Stimulated activated naive CD4-positive, alpha-beta T cell treated with Interleukin-2 at 50 U/mL for 16 hours (primary cell): ENCODE data around the gene OPRL1.

Experiments
- DNase-seq: peaks from one replicate; lab custom pipeline; 2025; lab: John Stamatoyannopoulos, UW

Gene OPRL1

DNA sequence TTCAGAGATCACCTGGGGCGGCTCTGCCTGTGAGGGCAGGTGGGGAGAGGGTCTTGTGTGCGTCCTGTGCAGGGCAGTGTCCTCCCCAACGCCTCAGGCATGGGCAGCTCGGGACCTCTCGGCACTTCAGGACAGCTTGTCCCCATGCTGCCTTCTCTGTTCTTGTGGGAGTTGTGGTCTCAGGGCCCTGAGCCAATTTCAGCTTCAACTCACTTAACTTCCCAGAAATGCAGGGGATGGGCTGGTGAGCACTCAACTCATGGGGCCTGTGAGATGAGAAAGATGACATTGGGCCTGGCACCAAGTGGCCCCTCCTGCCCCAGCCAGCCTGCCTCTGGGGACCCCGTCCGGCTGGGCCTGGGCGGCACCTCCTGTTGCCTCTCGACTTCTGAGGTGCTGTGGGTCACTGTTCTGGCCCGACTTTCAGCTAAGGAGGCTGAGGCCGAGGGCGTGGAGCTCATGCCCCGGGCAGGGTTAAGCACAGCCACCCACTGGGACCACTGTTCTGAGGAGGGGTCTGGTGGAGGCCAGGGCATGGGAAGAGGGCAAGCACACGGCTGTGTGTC is 7.3 kb upstream of the OPRL1 start:
- no peak for DNase-seq

DNA sequence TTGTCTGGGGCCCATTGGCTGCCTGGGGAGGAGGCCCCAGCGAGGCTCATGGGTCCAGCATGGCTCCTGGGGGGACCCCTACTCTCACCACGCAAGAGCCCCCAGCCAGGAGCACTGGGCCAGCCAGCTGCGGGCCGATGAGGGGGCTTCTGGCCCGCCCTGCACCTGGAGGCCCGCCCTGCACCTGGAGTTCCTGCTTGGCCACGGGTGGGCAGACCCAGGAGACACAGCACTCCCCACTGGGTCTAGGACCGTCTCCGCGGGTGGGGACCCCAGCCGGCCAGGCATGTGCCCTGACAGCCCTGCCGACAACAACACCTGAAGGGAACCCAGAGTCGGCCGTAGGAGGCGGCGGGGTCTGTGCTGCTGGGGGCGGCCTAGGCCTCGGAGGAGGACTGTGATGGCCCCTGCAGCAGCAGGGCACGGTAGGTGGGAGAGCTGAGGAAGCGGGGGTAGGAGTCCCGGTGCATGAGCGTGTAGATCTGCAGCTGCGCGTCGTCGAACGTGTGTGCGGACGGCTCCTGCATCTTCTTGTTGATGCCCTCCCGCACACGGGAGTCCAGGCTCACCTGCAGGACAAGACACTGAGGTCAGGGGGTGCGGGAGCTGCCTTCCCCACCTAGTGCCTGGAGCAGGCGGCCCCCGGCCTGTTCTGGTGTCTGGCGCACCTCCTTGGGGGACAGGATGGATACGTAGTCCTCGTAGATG is 6.3 kb upstream of the OPRL1 start:
- no peak for DNase-seq

DNA sequence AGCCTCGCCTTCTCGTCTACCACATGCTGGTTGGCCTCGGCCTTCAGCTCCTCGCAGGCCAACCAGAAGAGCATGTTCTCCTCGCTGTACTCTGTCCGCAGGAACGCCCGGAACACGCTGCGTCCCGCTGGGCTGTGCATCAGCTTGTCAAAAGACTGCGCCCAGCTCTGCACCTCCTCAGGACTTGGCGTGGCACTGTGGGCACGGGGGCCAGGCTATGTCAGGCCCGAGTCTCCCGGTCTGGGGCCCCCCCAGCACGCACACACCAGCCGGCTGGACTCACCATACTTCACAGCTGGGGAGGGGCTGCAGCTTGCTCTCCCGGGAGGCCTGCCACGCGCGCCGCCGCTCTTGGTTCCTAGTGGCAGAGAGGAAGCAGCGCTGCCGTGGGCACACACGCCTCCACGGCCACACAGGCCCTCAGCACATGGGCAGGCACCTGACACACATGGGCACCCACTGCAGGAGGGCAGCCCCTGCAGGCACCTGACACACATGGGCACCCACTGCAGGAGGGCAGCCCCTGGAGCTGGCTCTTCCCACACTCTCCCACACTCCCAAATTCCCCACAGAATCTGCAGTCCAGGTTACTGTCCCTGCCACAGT is 5.6 kb upstream of the OPRL1 start:
- no peak for DNase-seq

DNA sequence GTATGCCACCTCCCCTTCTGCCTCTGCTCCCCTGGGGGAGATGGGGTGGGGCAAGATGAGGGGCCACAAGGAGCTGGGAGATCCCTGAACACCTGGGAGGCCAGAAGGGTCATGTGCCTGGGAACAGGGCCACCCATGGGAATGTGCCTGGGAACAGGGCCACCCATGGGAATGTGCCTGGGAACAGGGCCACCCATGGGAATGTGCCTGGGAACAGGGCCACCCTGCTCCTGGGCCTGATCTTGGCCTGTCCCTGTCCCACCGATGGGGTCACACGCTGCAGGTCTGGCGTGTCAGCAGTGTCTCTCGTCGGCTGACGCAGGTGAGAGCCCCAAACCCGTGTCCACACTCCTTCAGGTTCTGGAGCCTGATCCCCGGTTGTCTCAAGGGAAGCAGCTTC is 4.9 kb upstream of the OPRL1 start:
- no peak for DNase-seq

DNA sequence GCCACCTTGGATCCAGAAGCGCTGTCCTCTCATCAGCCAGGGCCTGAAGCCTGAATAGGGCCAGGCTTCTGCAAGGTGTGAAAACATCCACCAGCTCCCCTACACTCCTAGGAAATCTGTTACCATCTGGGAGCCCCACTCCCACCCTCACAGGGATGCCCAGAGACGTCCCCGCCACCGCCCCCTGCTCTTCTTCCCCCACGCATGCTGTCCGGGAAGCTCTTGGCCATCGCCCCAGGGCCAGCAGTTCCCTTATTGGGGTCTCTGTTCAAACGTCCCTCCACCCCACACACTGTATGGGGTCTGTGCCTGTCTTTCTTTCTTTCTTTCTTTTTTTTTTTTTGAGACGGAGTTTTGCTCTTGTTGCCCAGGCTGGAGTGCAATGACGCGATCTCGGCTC is 4.3 kb upstream of the OPRL1 start:
- DNase-seq, result no peak

DNA sequence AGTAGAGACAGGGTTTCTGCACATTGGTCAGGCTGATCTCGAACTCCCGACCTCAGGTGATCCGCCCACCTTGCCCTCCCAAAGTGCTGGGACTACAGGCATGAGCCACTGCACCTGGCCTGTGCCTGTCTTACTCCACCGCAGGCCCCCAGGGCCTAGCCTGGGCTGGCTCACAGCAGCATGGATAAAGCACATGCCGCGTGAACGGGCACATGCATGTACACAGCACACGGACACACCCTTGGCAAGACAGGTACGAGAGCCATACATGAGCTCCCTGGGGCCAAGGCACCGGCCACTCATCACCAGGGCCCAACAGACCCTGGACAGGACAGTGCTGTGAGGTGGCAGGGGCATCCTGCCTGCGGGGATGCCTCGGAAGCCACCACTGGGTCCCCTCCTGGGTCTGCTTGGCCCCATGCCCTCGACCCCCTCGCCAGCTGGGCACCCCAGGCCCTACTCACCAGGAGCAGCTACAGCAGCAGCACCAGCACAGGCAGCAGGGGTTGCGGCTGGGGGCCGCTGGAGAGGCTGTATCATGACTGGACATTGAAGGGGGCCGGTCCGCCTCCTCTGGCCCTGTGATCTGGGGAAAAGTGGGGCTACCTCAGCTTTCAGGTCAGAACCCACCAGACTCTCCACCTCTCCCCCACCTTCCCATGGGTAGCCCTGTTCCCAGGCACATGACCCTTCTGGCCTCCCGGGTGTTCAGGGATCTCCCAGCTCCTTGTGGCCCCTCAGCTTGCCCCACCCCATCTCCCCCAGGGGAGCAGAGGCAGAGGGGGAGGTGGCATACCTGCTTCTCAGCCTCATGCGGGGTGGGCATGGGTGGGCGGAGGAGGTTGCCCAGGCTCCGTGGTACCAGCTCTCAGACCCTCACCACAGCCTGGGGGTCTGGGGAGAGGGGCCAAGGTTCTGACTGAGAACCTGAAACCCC is 3.6 kb upstream of the OPRL1 start:
- no peak for DNase-seq

DNA sequence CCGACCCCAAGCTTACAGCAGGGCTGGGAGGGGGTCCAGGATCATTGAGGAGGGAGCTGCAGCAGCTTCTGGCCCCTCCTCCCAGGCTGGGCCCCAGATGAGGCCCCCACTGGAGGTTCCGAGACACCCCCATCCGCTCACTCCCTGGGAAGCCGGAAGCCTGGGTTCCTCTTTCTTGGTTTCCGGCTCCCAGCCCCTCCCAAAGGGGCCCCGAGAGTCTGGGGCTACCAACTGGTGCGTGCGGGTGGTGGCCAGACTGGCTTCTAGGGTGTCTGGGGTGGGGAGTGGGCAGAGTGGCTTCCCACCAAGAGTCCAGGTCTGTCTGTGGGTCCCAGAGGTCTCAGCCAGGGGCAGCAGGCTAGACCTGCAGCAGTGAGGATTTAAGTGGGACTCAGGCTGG is 2.8 kb upstream of the OPRL1 start:
- no peak for DNase-seq

DNA sequence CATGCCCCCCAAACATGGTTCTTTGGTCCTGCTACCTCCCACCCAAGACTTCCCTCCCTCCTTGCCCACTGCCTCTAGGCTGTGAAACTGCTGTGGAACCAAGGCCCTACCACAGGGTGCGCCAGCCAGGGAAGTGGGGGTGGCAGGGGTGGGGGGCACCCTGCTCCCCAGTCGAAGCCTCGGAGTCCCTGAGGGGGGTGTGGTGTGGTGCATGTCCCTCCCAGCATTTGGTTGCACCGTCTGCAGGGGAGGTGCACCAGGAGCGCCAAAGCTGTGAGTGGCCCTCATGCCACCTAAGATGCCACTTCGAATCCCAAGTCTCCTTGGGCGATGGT is 2.4 kb upstream of the OPRL1 start:
- DNase-seq, result no peak

DNA sequence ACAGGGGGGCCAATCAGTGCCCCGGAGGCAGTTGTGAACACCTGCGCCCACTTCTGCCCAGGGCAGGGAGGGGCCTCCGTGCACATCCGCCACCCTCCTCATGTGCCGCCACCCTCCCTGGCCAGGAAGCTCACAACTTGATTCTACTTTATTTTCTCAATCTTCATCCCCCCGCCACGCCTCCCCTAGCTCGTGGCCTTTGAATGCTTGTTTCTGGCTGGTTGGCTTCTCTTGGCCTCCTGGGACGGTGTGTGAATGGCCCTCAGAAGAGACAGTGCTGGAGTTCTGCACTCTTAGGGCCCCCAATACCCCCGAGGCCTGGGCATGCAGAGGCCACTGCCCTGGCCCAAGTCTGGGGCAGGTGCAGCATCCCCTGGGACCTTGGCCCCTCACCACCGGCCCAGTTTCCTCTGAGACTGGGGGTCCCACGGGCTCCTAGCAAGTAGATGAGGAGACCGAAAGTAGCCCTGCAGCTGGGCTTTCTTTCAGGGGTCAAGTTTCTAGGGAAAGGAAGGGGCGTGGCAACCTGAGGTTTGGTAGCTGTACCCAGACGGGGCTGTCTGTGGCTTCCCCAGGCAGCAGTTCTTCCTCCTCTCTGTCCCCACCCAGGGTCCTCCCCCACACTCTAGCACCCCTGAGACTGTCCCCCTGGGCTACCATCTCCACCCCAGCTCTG is 1.9 kb upstream of the OPRL1 start:
- peak; percentile 36 for DNase-seq

DNA sequence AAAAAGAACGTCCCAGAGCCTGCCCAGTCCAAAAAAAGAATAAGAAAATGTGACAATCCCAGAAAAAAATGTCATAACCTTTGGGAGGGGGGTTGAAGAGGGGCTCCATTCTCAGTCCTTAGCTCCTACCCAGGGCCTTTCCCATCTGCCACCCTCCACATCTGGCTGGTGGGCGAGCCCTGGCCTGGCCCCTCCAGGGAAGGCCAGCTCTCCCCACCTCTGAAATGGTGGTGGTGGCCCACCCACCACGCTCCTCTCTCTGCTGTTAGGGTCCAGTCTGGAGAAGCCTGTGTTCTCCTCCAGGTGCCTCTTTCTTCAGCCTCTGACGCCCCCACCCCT is 979 bp upstream of the OPRL1 start:
- no peak for DNase-seq

DNA sequence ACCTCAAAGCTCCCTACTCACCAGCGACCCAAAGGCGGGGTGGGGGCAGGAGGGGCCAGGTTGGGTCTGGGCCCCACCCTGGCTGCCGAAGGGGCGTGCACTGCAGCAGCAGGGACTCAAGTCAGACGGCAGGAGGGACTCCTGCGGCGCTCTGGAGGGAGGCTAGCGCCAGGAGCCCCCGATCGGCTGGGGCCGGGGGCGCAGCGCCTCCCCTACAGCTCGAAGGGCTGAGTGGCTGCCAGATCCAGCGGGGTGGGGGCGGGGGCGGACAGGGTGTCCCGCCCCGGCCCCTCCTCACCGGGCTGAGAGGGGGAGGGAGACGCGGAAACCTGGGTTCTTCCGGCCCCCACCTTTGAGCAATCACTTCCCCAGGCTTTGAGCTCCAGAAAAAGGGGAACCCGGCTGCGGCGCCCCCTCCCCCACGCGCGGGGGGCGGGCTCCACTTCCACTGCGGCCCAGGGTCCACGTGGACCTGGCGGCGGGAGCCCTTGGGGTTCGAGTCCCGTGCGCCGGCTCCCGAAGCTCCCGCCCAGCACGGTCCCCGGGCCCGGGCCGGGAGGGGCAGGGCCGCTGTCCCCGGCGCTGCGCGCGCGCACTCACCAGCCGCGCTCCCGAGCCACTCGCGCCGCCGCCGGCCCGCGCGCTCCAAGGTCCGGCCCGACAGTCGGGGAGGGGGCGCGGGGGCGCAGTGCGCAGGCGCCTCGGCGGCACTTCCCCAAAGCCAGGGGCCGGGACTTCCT is 439 bp upstream of the OPRL1 start, which contains the start of gene RGS19:
Gene RGS19, minus strand, starts transcription at position 246 of the 740 bp plus-strand sequence. CDS start 2,632 bp downstream, outside the sequence.
- peak; percentile 61 for DNase-seq

DNA sequence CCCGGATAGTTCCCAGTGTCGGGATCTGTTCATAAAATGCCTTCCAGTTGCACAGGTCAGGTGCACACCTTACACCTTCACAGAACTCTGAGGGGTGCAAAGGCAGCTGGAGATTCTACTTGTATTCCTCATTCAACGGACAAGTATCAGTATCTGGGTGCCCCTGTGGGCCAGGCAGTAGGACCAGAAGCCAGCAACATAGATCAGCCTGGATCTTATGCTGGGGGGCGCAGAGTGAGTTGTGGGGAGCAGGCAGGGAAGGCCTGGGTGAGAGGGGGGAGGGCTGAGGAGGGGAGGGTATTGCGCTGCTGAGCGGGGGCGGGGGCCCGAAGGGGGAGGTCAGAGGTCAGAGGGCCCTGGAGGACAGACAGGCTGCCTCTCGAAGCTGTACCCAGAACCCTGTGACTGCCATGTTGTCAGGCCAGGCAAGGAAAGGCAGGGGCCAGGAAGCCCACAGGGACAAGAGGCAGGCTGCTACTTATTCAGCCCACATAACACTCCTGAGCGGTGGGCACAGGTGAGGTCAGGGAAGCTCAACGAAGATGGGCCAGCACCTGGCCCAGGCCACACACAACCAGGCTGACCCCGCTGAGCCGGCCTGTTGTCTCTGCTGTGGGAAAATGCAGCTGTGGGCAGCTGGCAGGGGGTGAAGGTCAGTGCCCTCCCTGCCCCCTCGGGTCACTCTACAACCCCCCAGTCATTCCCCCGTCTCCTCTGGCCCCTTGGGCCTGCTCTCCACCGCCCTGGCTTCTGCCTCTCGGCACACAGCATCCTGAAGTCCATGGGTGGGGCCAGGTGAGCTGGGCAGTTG is 1.1 kb downstream of the OPRL1 start:
- no peak for DNase-seq

DNA sequence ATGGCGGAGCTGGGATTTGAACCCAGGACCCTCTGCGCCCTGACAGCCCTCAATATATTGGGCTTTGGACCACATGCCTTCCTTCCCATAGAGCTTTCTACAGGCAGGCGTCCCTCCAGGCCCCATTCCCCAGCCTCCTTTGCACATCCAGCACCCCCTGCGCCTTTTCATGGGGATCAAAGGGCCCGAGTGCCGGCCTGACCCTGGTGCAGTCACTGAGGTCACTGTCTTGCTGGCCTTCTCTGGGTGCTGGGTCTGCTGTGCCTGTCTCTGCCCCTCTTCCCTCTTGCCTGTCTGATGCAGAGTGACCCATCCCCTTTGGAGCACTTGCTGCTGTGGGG is 1.7 kb downstream of the OPRL1 start:
- DNase-seq, result no peak

DNA sequence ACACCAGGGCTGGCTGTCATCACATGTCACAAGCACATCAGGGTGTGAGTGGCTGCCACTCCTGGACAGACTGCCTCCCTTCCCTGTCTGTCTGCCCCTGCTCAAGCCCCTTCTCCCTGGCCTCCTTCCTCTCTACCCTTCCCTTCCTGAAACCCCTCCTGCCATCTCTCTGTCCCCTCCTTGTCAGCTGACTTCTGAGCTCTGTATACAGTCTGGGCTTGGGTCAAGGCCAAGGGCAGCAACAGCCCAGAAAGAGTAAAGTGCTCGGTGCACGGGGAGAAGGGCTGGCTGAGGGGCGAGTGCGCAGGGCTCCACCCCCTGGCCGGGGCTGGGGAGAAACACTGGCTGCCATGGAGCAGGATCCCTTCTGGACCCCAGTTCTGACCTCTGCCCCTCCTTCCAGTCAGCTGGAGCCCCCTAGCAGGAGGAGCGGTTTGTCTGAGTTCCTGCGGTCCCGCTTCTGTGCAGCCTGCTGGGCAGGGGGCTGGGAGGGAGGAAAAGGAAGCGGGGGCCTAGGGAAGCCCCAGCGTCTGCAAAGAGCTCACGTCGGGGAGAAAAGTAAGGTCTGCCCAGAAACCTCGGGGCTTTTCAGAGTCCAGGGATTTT is 2.3 kb downstream of the OPRL1 start:
- DNase-seq, result no peak

DNA sequence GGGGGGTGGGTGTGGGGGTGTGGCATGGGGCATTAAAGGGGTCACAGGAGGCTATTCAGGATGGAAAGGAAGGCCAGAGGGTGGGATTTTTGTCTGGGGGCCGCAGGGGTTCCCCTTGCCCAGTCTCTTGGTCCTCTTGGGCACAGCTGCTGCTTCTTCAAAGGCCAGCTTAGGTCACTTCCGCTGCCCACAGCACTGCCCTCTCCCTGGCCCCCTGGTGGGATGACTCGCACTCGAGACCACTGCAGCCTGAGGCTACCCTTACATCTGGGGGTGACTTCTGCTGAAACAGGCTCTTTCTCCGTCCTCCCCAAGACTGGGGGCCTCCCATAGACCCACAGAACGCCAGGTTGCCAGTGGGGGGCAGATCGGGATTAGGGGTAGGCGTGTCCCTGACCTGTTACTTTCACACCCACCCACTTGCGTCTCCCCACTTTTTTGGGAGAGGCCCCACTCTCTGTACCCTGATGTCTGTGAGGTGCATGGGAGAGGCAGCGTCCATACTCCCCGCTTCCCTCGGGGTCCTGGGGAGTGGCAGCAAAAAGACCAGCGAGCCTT is 3.0 kb downstream of the OPRL1 start:
- DNase-seq, result no peak

DNA sequence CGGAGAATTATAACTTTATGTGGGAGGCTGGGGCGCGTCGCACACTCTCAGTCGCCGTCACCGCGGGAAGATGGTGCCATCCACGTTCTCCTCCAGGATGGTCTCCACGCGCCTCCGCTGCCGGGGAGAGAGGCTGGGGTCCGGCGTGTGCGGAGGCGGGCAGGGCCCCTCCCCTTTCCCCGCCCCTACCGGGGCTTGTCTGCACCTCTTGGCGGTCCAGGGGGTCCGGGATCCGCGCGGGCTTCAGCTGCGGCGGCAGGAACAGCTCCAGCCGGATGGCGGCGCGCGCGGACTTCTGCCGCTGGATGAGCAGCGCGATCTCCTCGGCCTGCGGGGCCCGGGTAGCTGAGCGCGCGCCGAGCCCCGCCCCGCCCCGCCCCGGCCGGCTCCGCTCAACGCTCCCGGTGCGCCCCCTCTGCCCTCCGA is 3.5 kb downstream of the OPRL1 start:
- peak; percentile 65 for DNase-seq

DNA sequence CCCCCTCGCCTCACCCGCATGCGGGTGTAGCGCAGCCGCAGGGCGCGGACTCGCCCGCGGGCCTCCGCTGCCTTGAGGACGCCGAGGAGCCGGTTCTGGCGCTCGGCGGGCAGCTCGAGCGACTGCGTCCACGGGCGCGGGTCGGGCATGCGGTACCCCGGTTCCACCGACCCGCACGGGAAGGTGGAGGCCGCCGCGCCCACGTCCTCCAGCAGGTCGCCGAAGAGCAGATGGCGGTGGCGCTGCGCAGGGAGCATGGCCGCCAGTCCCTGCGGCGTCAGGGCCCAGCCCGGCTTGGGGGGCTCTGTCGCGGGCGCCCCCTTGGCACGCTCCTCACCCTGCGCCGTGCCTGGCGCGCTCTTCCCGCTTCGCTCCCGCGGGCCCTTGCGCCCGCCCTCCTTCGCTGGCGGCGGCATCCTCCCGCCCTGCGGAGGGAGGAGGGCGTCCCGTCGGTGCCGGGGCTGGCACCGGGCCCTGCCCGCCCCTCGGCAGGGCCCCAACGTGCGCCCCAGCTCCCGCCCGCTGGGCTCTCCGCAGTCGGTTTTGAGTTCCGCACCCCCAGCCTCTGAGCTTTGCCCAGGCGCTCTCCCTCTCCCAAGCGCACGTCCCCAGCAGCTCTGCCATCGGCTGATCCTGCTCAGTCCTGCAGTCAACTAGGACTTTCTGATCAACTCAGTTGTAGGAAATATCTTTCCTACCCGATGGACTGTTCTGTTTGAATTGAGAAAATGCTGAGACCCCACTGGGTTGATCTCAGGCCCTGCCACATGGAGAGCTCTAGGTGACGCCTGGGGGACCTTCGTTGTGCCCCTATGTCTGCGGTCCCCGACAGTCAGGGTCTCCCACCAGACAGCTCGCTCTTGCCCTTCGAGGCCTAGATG is 4.2 kb downstream of the OPRL1 start, which contains the start of gene LKAAEAR1:
Gene LKAAEAR1, minus strand, starts transcription at position 595 of the 881 bp plus-strand sequence. Its CDS starts 179 bp downstream, at position 416.
- no peak for DNase-seq

DNA sequence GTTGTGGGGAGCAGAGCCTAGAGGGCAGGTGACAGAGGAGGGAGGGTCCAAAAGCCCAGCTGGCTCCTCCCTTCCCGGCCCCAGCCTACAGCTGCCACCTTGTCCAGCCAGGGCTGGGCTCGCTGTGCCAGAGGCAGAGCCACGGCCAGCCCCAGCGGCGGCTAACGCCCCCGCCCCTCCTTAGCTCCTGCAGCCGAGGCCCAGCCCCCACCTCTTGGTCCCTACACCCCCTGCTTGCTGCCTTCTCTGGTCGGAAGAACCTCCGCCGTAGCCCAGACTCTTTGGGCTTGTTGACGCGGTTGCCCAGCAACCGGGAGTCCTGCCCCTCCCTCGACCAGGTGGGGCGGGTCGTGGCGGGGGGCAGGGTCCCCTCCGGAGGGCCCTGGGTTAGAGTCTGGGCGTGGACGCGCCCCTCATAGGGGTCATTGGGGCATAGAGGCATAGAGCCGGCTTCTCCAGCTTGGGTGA is 4.8 kb downstream of the OPRL1 start:
- DNase-seq, result no peak

DNA sequence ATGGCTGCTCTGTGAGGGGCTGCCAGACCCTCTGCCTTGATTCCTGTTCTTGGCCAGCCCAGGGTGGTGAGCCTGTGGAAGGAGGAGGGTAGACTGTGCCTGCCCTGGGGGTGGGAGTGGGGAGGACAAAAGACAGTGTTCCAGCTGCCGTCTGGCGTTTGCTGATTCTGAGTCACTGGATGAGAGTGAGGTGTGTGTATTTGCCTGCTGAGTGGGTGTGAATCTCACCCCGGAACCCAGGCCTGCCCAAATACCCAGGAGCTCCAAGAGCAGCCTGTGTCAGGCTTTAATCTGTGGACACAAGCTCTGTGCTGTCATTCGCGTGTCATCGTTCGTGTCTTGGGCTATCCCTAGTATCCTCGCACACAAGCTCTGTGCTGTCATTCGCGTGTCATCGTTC is 6.9 kb downstream of the OPRL1 start:
- no peak for DNase-seq
